ENCODE measurements around the gene SOWAHA.

DNA sequence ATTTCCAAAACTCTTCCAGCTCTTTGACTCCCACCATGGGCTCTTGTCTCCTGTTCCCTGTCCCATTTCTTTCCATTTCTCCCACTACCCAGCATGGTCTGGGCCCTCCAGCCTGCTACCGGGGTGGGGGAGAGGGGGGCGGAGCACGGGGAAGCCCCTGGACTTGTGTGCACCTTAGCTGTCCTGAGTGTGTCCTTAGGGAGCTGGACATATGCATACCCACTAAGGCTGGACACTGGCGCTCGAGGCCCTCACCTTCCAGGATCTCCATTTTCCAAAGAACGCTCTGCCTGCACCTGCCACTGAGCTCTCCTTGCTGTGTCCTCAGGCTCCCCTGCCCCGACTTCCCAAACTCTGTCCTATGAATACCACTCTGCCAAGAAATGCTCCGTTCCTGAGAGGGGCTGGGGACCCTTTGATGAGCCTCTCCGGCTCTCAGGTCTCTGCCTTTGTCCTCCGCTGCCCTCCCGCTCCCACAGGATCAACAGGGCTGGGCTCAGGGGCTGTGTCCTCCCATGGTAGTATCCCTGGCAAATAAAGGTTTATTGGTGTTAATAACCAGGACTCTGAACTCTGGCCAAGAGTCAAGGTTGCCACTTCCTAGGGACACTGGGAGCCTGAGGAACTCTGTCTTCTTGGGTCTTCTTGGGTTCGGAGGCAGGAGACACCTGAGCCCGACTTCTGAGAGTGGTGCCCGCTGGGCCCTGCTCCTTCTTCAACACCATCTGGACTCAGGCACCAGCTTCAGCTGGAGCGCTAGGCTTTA is 18.2 kb downstream of the SOWAHA start:
- TF ChIP-seq, protein P1, sequence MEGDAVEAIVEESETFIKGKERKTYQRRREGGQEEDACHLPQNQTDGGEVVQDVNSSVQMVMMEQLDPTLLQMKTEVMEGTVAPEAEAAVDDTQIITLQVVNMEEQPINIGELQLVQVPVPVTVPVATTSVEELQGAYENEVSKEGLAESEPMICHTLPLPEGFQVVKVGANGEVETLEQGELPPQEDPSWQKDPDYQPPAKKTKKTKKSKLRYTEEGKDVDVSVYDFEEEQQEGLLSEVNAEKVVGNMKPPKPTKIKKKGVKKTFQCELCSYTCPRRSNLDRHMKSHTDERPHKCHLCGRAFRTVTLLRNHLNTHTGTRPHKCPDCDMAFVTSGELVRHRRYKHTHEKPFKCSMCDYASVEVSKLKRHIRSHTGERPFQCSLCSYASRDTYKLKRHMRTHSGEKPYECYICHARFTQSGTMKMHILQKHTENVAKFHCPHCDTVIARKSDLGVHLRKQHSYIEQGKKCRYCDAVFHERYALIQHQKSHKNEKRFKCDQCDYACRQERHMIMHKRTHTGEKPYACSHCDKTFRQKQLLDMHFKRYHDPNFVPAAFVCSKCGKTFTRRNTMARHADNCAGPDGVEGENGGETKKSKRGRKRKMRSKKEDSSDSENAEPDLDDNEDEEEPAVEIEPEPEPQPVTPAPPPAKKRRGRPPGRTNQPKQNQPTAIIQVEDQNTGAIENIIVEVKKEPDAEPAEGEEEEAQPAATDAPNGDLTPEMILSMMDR (conservative IDR thresholded peaks at IDR 0.05), result no peak
- TF ChIP-seq ZFX (IDR thresholded peaks at IDR 0.05), result no peak

All from C4-2B (cell line).